ENCODE results near the gene B3GALT2.

DNA sequence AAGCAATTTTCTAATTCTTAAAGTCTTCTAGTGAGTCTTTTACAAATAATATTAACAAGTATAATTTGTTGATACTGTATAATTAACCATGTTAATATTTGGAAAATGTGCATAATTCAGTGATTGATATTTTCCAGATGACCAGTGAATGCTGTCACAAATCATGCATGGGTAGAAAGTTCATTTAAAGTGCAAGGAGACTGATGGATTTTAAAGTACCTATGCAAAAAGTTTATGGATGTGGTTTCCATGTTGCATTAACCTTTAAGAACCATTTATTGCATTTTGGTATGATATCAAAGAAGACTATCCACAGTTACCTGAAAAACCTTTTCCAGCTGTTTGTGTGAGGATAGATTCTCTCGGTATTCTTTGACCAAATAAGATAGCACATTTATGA, 41.4 kb downstream of the B3GALT2 start:
- TF ChIP-seq, protein P1, sequence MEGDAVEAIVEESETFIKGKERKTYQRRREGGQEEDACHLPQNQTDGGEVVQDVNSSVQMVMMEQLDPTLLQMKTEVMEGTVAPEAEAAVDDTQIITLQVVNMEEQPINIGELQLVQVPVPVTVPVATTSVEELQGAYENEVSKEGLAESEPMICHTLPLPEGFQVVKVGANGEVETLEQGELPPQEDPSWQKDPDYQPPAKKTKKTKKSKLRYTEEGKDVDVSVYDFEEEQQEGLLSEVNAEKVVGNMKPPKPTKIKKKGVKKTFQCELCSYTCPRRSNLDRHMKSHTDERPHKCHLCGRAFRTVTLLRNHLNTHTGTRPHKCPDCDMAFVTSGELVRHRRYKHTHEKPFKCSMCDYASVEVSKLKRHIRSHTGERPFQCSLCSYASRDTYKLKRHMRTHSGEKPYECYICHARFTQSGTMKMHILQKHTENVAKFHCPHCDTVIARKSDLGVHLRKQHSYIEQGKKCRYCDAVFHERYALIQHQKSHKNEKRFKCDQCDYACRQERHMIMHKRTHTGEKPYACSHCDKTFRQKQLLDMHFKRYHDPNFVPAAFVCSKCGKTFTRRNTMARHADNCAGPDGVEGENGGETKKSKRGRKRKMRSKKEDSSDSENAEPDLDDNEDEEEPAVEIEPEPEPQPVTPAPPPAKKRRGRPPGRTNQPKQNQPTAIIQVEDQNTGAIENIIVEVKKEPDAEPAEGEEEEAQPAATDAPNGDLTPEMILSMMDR (conservative IDR thresholded peaks at IDR 0.05), result no peak
- TF ChIP-seq EZH2 (IDR thresholded peaks at IDR 0.05; ENCODE audit: low read depth), result no peak
